ENCODE data around the gene PCDHGC5.
A peak's percentile ranks its signal among the peaks of the same experiment; 100 is the strongest.

The PCDHGC5 gene

GRCh38 chr5:141478321-141478945 lies 10.4 kb upstream of the PCDHGC5 start:
- H3K9ac ChIP-seq (ENCODE audit: low read depth in 1 of 2, low read length in 2 of 2) = no peak overlapping the region

GRCh38 chr5:141479776-141480175 lies 9.1 kb upstream of the PCDHGC5 start:
- H3K27ac ChIP-seq (ENCODE audit: low read depth, low read length) = no peak overlapping the region
- H3K27me3 ChIP-seq (ENCODE audit: control insufficient read depth in 1 of 2, insufficient read depth in 2 of 2, low read length in 2 of 2) = peaks cover 18 to 33% of the 10 kb centered on the region in 2 donors
- H3K9me3 ChIP-seq (ENCODE audit: control insufficient read depth in 1 of 2, low read length in 2 of 2) = no peaks in the 10 kb centered on the region
- H3K4me1 ChIP-seq (ENCODE audit: control insufficient read depth in 1 of 2, insufficient read depth in 2 of 2, low read length in 2 of 2) = peaks cover 29 to 31% of the 10 kb centered on the region in 2 donors
- H3K4me3 ChIP-seq (ENCODE audit: low read depth in 1 of 2, low read length in 2 of 2) = no peak overlapping the region
- no peak overlapping the region for H3K9ac ChIP-seq (ENCODE audit: low read depth in 1 of 2, low read length in 2 of 2)
- H3K36me3 ChIP-seq (ENCODE audit: control insufficient read depth in 1 of 2, insufficient read depth in 2 of 2, low read length in 2 of 2) = no peaks in the 10 kb centered on the region

More at GRCh38 chr5:141478321-141478945, 10.4 kb upstream of the PCDHGC5 start:
- no peak overlapping the region for H3K27ac ChIP-seq (ENCODE audit: low read depth, low read length)
- no peaks in the 10 kb centered on the region for H3K9me3 ChIP-seq (ENCODE audit: control insufficient read depth in 1 of 2, low read length in 2 of 2)
- peak overlapping the region; percentile 38 to 87 for H3K4me3 ChIP-seq (ENCODE audit: low read depth in 1 of 2, low read length in 2 of 2)
- H3K4me1 ChIP-seq (ENCODE audit: control insufficient read depth in 1 of 2, insufficient read depth in 2 of 2, low read length in 2 of 2) = peaks cover 29% of the 10 kb centered on the region in 2 donors
- peaks cover 18 to 24% of the 10 kb centered on the region in 2 donors for H3K27me3 ChIP-seq (ENCODE audit: control insufficient read depth in 1 of 2, insufficient read depth in 2 of 2, low read length in 2 of 2)
- H3K36me3 ChIP-seq (ENCODE audit: control insufficient read depth in 1 of 2, insufficient read depth in 2 of 2, low read length in 2 of 2) = no peaks in the 10 kb centered on the region

GRCh38 chr5:141483902-141484301 lies 5.0 kb upstream of the PCDHGC5 start:
- peaks cover 0 to 13% of the 10 kb centered on the region in 2 donors for H3K4me1 ChIP-seq (ENCODE audit: control insufficient read depth in 1 of 2, insufficient read depth in 2 of 2, low read length in 2 of 2)
- H3K9me3 ChIP-seq (ENCODE audit: control insufficient read depth in 1 of 2, low read length in 2 of 2) = no peaks in the 10 kb centered on the region
- peaks cover 13 to 26% of the 10 kb centered on the region in 2 donors for H3K27me3 ChIP-seq (ENCODE audit: control insufficient read depth in 1 of 2, insufficient read depth in 2 of 2, low read length in 2 of 2)
- no peak overlapping the region for H3K27ac ChIP-seq (ENCODE audit: low read depth, low read length)
- no peak overlapping the region for H3K9ac ChIP-seq (ENCODE audit: low read depth in 1 of 2, low read length in 2 of 2)
- no peaks in the 10 kb centered on the region for H3K36me3 ChIP-seq (ENCODE audit: control insufficient read depth in 1 of 2, insufficient read depth in 2 of 2, low read length in 2 of 2)
- H3K4me3 ChIP-seq (ENCODE audit: low read depth in 1 of 2, low read length in 2 of 2) = no peak overlapping the region

- Histone ChIP-seq H3K9me3 (ENCODE audit: control insufficient read depth in 1 of 2, low read length in 2 of 2) (no peaks in the 10 kb centered on the region), H3K36me3 (ENCODE audit: control insufficient read depth in 1 of 2, insufficient read depth in 2 of 2, low read length in 2 of 2) (no peaks in the 10 kb centered on the region), H3K27ac (ENCODE audit: low read depth, low read length) (no peak overlapping the region), H3K4me1 (ENCODE audit: control insufficient read depth in 1 of 2, insufficient read depth in 2 of 2, low read length in 2 of 2) (peaks cover 0 to 13% of the 10 kb centered on the region in 2 donors), H3K9ac (ENCODE audit: low read depth in 1 of 2, low read length in 2 of 2) (no peak overlapping the region), H3K4me3 (ENCODE audit: low read depth in 1 of 2, low read length in 2 of 2) (peak overlapping the region in 1 of 2 donors; percentile 57), H3K27me3 (ENCODE audit: control insufficient read depth in 1 of 2, insufficient read depth in 2 of 2, low read length in 2 of 2) (peaks cover 13 to 26% of the 10 kb centered on the region in 2 donors)
These were observed 4.6 kb upstream of the PCDHGC5 start for GRCh38 chr5:141484310-141484640.

GRCh38 chr5:141484641-141485311 lies 4.1 kb upstream of the PCDHGC5 start, which contains the start of gene PCDHGC4:
Gene PCDHGC4 (plus strand): TSS chr5:141485030. CDS start chr5:141485174, 144 bp downstream.
- Histone ChIP-seq H3K27ac (ENCODE audit: low read depth, low read length) (no peak within 1 kb of the TSS), H3K9ac (ENCODE audit: low read depth in 1 of 2, low read length in 2 of 2) (no peak within 1 kb of the TSS), H3K4me1 (ENCODE audit: control insufficient read depth in 1 of 2, insufficient read depth in 2 of 2, low read length in 2 of 2) (peaks cover 0 to 13% of the 10 kb centered on the region in 2 donors), H3K9me3 (ENCODE audit: control insufficient read depth in 1 of 2, low read length in 2 of 2) (no peaks in the 10 kb centered on the region), H3K4me3 (ENCODE audit: low read depth in 1 of 2, low read length in 2 of 2) (peak within 1 kb of the TSS; percentile 57 to 60), H3K36me3 (ENCODE audit: control insufficient read depth in 1 of 2, insufficient read depth in 2 of 2, low read length in 2 of 2) (no peaks in the 10 kb centered on the region), H3K27me3 (ENCODE audit: control insufficient read depth in 1 of 2, insufficient read depth in 2 of 2, low read length in 2 of 2) (peaks cover 13 to 24% of the 10 kb centered on the region in 2 donors)

GRCh38 chr5:141485321-141486055 lies 3.4 kb upstream of the PCDHGC5 start:
- Histone ChIP-seq H3K4me3 (ENCODE audit: low read depth in 1 of 2, low read length in 2 of 2) (peak overlapping the region; percentile 57 to 60), H3K9me3 (ENCODE audit: control insufficient read depth in 1 of 2, low read length in 2 of 2) (no peaks in the 10 kb centered on the region), H3K27ac (ENCODE audit: low read depth, low read length) (no peak overlapping the region), H3K9ac (ENCODE audit: low read depth in 1 of 2, low read length in 2 of 2) (no peak overlapping the region), H3K4me1 (ENCODE audit: control insufficient read depth in 1 of 2, insufficient read depth in 2 of 2, low read length in 2 of 2) (peaks cover 0 to 13% of the 10 kb centered on the region in 2 donors), H3K27me3 (ENCODE audit: control insufficient read depth in 1 of 2, insufficient read depth in 2 of 2, low read length in 2 of 2) (peaks cover 15 to 23% of the 10 kb centered on the region in 2 donors), H3K36me3 (ENCODE audit: control insufficient read depth in 1 of 2, insufficient read depth in 2 of 2, low read length in 2 of 2) (no peaks in the 10 kb centered on the region)

- Histone ChIP-seq H3K9ac (ENCODE audit: low read depth in 1 of 2, low read length in 2 of 2) (no peak overlapping the region), H3K9me3 (ENCODE audit: control insufficient read depth in 1 of 2, low read length in 2 of 2) (no peaks in the 10 kb centered on the region), H3K27me3 (ENCODE audit: control insufficient read depth in 1 of 2, insufficient read depth in 2 of 2, low read length in 2 of 2) (peaks cover 20 to 28% of the 10 kb centered on the region in 2 donors), H3K4me1 (ENCODE audit: control insufficient read depth in 1 of 2, insufficient read depth in 2 of 2, low read length in 2 of 2) (peaks cover 0 to 13% of the 10 kb centered on the region in 2 donors), H3K4me3 (ENCODE audit: low read depth in 1 of 2, low read length in 2 of 2) (no peak overlapping the region), H3K36me3 (ENCODE audit: control insufficient read depth in 1 of 2, insufficient read depth in 2 of 2, low read length in 2 of 2) (no peaks in the 10 kb centered on the region), H3K27ac (ENCODE audit: low read depth, low read length) (no peak overlapping the region)
These were observed 2.8 kb upstream of the PCDHGC5 start for GRCh38 chr5:141486091-141486490.

- Histone ChIP-seq H3K27ac (ENCODE audit: low read depth, low read length) (no peak overlapping the region), H3K36me3 (ENCODE audit: control insufficient read depth in 1 of 2, insufficient read depth in 2 of 2, low read length in 2 of 2) (no peaks in the 10 kb centered on the region), H3K9ac (ENCODE audit: low read depth in 1 of 2, low read length in 2 of 2) (no peak overlapping the region), H3K27me3 (ENCODE audit: control insufficient read depth in 1 of 2, insufficient read depth in 2 of 2, low read length in 2 of 2) (peaks cover 30 to 32% of the 10 kb centered on the region in 2 donors), H3K4me1 (ENCODE audit: control insufficient read depth in 1 of 2, insufficient read depth in 2 of 2, low read length in 2 of 2) (peaks cover 0 to 13% of the 10 kb centered on the region in 2 donors), H3K9me3 (ENCODE audit: control insufficient read depth in 1 of 2, low read length in 2 of 2) (no peaks in the 10 kb centered on the region), H3K4me3 (ENCODE audit: low read depth in 1 of 2, low read length in 2 of 2) (no peak overlapping the region)
These were observed 1.8 kb upstream of the PCDHGC5 start for GRCh38 chr5:141487131-141487530.

GRCh38 chr5:141489841-141490240 lies 960 bp downstream of the PCDHGC5 start:
- H3K27ac ChIP-seq (ENCODE audit: low read depth, low read length) = no peak overlapping the region
- H3K36me3 ChIP-seq (ENCODE audit: control insufficient read depth in 1 of 2, insufficient read depth in 2 of 2, low read length in 2 of 2) = no peaks in the 10 kb centered on the region
- no peak overlapping the region for H3K4me3 ChIP-seq (ENCODE audit: low read depth in 1 of 2, low read length in 2 of 2)
- no peaks in the 10 kb centered on the region for H3K9me3 ChIP-seq (ENCODE audit: control insufficient read depth in 1 of 2, low read length in 2 of 2)
- H3K4me1 ChIP-seq (ENCODE audit: control insufficient read depth in 1 of 2, insufficient read depth in 2 of 2, low read length in 2 of 2) = peaks cover 0 to 9% of the 10 kb centered on the region in 2 donors
- peaks cover 32 to 37% of the 10 kb centered on the region in 2 donors for H3K27me3 ChIP-seq (ENCODE audit: control insufficient read depth in 1 of 2, insufficient read depth in 2 of 2, low read length in 2 of 2)
- no peak overlapping the region for H3K9ac ChIP-seq (ENCODE audit: low read depth in 1 of 2, low read length in 2 of 2)

GRCh38 chr5:141490271-141490670 lies 1.4 kb downstream of the PCDHGC5 start:
- H3K36me3 ChIP-seq (ENCODE audit: control insufficient read depth in 1 of 2, insufficient read depth in 2 of 2, low read length in 2 of 2) = no peaks in the 10 kb centered on the region
- no peak overlapping the region for H3K4me3 ChIP-seq (ENCODE audit: low read depth in 1 of 2, low read length in 2 of 2)
- H3K9me3 ChIP-seq (ENCODE audit: control insufficient read depth in 1 of 2, low read length in 2 of 2) = no peaks in the 10 kb centered on the region
- no peak overlapping the region for H3K9ac ChIP-seq (ENCODE audit: low read depth in 1 of 2, low read length in 2 of 2)
- H3K27me3 ChIP-seq (ENCODE audit: control insufficient read depth in 1 of 2, insufficient read depth in 2 of 2, low read length in 2 of 2) = peaks cover 28 to 33% of the 10 kb centered on the region in 2 donors
- no peak overlapping the region for H3K27ac ChIP-seq (ENCODE audit: low read depth, low read length)
- peaks cover 0 to 5% of the 10 kb centered on the region in 2 donors for H3K4me1 ChIP-seq (ENCODE audit: control insufficient read depth in 1 of 2, insufficient read depth in 2 of 2, low read length in 2 of 2)

Measured in duodenal mucosa (tissue), 2 donors.